NK-92 treated with Interleukin-12 subunit alpha and Interleukin-12 subunit beta, amount 100 ng/mL, for 24 hours (cell line): ENCODE results near the gene JAKMIP2.
A peak's percentile ranks its signal among the peaks of the same experiment; 100 is the strongest.
"Not testable (repeated sequence)": the region's sequence is repeated elsewhere in the genome, so short reads cannot be mapped to it uniquely, and the experiment has no call there.

Source experiments
- DNase-seq: peaks from one replicate; lab custom pipeline; 2025; lab: John Stamatoyannopoulos, UW

The JAKMIP2 gene

GRCh38 chr5:147645197-147645596 lies 137.3 kb downstream of the JAKMIP2 start:
- no peak for DNase-seq

- no peak for DNase-seq
These were observed 138.1 kb downstream of the JAKMIP2 start for GRCh38 chr5:147644460-147644859.

DNA sequence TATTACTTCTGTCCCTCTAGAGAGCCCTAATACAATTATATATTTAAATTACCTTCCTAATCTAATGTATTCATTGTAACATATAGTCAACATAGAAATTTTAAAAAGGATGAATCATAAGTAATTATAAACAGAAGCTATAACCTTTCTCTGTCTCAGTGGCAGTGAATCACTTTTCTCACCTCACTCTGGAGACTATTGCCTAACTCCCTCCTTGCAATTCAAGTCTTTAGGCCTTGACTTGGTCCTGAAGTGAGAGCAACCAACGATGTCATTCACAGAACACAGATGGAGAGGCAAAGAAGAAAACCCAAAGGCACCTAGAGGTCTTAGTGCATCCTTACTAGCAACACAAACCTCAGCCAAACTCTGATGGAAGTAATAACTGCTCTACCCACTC lies 139.4 kb downstream of the JAKMIP2 start:
- no peak for DNase-seq

DNA sequence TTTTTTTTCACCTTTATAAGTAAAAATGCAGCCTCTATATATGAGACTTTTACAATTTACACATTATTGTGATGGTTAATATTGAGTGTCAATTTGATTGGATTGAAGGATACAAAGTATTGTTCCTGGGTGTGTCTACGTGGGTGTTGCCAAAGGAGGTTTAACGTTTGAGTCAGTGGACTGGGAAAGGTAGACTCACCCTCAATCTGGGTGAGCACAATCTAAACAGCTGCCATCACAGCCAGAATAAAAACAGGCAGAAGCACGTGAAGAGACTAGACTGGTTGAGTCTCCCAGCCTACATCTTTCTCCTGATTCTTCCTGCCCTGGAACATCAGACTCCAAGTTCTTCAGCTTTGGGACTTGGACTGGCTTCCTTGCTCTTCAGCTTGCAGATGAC lies 139.9 kb downstream of the JAKMIP2 start:
- DNase-seq: no peak

DNA sequence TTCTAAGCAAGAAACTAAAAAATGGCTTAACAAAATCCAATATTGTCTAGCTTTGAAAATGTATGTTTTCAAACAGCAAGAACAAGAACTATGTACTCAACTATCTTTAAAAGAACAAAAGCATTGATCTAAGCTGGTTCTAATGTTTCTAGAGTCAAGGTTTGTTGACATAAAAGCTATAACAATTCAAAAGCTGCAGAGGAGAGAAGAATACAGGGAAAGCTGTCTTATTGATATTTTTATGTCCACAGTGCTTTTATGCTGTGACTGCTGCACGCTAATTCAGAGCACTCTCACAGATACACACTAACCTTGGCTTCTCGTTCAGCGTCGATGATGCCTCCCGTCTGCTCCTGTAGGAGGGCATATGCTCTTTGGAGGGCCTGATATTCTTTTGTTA lies 143.2 kb downstream of the JAKMIP2 start:
- DNase-seq: no peak

DNA sequence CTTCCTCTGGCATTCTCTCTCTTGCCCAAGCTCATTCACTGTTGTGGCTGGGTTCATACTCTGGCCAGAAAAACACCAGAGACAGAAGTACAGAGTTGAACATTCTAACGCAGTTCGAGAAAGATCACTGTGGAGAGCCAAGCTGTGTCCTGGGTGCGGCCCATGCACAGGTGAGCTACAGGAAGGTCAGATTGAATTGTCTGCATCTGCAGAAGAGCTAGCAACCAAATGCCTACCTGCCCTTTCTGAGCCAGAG lies 145.9 kb downstream of the JAKMIP2 start:
- no peak for DNase-seq

DNA sequence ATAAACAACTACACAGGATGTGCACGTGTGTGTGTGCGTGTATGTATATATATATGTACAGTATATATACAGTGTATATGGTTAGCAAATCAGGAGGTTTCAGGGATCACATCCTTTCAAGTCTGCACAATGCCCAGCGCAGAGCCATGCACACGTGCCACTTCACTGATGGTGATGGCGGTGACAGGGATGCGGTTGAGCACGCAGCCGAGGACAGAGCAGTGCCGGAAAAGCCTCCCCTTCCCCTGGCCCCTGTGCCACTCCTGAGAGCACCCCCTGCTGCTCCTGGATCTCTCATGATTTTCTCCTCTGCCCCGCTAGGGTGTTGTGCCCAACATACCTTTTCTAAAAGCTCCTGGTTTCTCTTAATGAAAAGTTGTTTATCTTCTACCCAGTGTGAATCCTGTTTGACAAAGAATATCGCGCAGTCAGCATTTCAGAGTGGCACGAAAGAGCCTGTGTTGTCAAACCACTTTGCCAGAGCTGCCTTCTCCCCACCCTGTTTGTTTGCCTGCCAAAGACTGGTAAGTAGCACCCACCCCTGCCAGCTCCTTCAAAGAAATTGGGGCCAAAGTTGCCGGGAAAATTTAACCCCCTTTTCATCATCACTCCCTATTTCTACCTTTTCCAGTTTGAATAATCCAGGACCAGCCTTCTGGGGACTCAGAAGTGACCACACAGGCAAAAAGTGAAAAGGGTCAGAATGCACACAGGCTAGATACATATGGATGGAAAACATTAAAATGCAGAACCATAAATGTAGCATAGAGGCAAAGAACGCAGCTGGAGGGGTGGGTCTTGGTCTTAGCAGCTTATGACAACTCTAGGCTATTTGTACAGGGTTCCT lies 146.4 kb downstream of the JAKMIP2 start:
- no peak for DNase-seq

GRCh38 chr5:147635439-147635838 lies 147.1 kb downstream of the JAKMIP2 start:
- not testable (repeated sequence) for DNase-seq

GRCh38 chr5:147633173-147633572 lies 149.4 kb downstream of the JAKMIP2 start:
- DNase-seq: no peak

DNA sequence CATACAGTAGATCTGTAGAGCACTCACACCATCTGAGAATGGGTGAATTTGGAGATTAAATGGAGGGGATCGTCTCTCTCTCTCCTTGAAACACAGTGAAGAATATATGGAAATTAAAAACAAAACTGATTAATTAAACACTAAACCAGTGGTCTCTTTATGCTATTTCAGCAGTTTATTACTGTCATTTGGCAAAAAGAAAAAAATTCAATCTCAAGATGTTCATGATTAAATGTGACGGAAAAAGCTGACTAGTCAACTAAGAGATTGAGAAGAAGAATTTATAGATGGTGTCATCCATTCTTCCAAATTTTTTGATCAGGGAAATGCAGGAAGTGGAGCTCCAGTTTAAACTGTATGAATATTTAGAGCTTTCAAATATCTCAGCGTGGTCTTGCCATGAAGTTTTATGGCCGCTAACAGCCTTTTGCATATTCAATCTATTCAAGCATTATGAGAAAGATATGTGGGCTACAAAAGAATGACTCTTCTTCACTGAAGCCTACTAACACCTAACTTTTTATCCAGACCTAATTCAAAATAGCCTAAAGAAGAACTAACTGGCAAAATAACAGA lies 151.0 kb downstream of the JAKMIP2 start:
- no peak for DNase-seq

- DNase-seq: no peak
These were observed 153.3 kb downstream of the JAKMIP2 start for GRCh38 chr5:147629196-147629595.

- peak; percentile 12 for DNase-seq
These were observed 154.3 kb downstream of the JAKMIP2 start for GRCh38 chr5:147628058-147628895.

DNA sequence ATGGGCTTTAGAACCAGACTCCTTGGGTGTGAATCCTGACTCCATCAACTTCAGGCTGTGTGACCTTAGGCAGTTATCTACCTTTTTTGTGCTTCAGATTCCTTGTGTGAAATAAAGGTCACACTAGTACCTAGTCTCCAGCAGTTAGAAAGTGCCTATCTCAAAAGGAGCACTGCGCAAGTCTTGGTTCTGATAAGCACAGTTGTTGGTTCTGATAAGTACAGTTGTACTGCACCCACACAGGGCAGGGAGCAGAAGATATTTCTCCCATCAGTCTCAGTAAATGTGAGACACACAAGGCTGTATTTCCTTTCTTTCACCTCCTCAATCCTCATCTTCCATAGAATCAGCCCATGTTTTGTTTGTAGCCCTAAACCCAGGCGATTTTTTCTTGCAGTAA lies 156.1 kb downstream of the JAKMIP2 start:
- no peak for DNase-seq

DNA sequence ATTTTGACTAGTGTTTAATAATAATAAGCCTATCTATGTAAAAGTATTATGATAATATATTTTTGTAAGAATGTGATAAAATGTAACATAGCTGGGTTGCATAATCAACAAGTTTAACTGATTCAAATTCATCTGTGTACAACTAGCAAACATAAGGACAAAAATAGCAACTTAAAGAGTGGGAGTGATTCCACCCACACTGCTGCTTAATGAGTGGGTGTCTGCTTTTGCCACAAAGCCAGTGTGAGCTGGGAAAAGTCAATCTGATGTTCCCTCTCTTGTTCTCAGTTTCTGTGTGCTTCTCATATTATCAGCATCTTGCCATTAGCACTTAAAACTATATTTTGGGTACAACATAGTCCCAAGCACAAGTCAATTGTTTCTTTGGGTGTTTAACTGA lies 161.5 kb downstream of the JAKMIP2 start:
- DNase-seq: no peak

DNA sequence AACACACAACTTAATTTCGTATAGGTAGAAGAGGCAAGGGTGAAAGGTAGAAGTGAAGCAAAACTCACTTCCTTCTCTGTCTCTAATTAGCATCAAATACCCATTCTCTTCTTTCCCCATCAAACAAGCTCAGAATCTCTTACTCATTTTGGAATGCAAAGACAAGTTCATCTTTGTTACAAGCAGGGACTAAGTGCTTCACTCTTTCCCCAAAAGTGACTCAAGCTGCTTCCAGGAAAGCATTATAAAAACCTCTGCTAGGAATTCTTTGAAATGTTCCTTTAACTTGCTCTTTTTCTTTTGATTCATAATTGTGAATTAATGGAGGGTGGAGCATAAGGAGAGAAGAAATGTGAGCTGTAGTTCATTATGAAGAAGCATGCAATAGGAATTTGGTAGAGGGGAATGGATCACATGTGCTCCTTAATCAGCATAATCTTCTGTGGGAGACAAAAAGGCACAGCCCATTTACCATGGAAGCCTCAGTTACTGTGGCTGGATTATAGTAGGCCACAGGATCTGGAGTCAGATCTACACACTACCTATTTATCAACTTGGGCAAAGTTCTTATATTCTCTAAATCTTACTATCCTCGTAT lies 163.1 kb downstream of the JAKMIP2 start:
- DNase-seq: no peak

DNA sequence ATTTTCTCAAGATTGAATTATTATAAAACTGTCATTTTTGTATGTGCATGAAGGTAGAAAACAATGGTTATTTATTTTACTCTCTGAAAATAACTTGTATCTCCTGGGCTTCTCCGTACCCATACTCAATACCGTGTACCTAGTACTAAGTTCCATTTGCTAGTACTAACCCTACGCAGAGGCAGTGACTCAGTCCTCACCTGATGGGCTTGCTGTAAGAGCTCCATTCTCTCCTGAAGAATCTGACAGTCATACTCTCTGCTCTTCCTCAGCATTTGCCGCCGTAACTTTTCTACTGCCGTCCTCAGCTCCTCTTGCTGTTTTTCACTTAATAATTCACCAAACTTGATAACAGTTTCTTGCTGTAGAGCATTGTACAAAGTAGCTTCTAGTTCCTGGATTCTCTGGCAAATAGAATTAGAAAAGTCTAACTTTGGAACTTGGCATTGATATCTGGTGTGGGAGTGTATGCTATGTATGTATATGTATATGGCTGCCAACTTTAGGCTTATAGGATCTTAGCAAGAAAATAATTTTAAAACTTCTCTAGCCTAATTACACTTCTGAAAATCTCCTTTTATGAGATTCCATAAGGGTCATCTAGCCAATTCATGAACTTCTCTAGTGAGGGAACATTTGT lies 164.7 kb downstream of the JAKMIP2 start:
- DNase-seq: no peak

- no peak for DNase-seq
These were observed 165.3 kb downstream of the JAKMIP2 start for GRCh38 chr5:147617191-147617606.

DNA sequence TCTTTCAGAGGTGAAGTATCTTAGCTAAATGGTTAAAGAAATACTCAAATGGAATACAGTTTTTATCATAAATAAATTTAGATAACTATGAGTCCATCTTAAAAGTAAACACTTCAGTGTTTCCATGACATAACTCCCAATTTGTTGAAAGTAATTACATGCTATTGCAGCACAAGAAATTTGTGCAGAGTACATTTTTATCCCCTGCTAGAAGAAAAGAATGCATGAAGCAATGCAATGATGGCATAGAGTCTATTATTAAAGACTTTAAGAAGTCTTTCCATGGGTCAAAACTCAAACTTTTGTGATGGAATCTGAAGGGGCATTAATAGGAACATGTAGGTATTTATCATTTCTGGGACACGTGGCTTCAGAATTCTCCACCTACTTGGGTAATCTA lies 166.1 kb downstream of the JAKMIP2 start:
- no peak for DNase-seq

DNA sequence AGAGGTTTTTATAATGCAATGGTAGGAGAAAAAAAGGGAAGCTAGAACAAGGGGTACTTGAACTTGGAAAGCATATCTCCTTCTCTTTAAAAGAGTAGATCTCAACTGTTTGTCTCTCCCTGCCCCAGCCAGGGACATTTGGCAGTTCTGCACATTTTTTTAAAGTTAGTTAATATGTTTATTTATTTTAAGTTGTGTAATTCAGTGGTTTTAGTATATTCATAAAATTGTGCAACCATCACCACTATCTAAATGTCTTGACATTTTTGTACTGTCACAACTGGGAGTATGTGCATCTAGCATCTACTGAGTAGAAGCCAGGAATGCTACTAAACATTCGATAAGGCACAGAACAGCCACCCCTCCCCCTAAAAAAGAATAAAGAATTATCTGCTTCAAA lies 169.2 kb downstream of the JAKMIP2 start:
- no peak for DNase-seq

DNA sequence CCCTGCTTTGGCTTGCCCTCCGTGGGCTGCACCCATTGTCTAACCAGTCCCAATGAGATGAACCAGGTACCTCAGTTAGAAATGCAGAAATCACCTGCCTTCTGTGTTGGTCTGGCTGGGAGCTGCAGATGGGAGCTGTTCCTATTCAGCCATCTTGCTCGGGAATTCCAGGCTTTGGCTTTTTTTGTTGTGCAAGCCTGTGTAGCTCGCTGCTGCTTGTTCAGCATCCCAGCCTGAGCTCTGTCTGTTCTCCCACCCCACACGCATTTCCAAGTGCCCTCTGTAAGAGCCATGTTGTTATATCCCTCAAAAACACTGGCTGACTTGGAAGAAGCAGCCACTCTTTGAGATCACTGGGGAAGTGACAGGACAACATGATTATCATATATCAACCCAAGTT lies 171.0 kb downstream of the JAKMIP2 start:
- DNase-seq: no peak

DNA sequence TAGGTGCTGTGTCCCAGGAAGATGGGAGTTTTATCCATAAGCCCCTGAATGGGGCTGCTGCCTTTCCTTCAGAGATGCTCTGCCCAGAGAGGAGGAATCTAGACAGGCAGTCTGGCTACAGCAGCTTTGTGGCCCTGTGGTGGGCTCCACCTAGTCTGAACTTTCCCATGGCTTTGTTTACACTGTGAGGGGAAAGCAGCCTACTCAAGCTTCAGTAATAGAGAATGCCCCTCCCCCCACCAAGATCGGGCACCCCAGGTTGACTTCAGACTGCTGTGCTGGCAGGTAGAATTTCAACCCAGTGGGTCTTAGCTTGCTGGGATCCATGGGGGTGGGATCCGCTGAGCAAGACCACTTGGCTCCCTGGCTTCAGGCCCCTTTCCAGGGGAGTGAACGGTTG lies 171.7 kb downstream of the JAKMIP2 start:
- no peak for DNase-seq

- DNase-seq: no peak
These were observed 180.9 kb downstream of the JAKMIP2 start for GRCh38 chr5:147601652-147602051.
